MG63 (cell line): ENCODE results near the gene PKLR. TPM values are rescaled to one million over a fixed set of nuclear protein-coding genes. Genes with fewer than 3 reads are reported as not detected.
"Not testable (repeated sequence)": the region's sequence is repeated elsewhere in the genome, so short reads cannot be mapped to it uniquely, and the experiment has no call there.

Source experiments
- DNase-seq: peaks from one replicate; pipeline ENCODE4 v3.0.0-alpha.2; 2020
- H3K27me3 ChIP-seq: fragments of 250-450 bp; sonication (Bioruptor Pico); 2 replicates; pipeline ENCODE4 v1.5.1; 2020; ENCODE audit warnings: mild to moderate bottlenecking, moderate library complexity
- H3K36me3 ChIP-seq: fragments of 250-450 bp; sonication (Bioruptor Pico); 2 replicates; pipeline ENCODE4 v1.5.1; 2020; ENCODE audit warnings: mild to moderate bottlenecking, moderate library complexity
- H3K4me3 ChIP-seq: fragments of 250-450 bp; sonication (Bioruptor Pico); 2 replicates; pipeline ENCODE4 v1.5.1; 2020; ENCODE audit warnings: mild to moderate bottlenecking, moderate library complexity
- H3K9me3 ChIP-seq: fragments of 250-450 bp; sonication (Bioruptor Pico); 2 replicates; pipeline ENCODE4 v1.5.1; 2020; ENCODE audit warnings: mild to moderate bottlenecking, moderate library complexity
- total RNA-seq: library from RNA; depleted of rRNA; stranded (reverse); fragments of >200 nt; shearing (Covaris generic); gene quantifications from 2 replicates; pipeline ENCODE4 v1.2.3, GENCODE V29; 2014; ENCODE audit warnings: low replicate concordance

The PKLR gene
- total RNA-seq, 1 experiment from 2014 or later = not detected

DNA sequence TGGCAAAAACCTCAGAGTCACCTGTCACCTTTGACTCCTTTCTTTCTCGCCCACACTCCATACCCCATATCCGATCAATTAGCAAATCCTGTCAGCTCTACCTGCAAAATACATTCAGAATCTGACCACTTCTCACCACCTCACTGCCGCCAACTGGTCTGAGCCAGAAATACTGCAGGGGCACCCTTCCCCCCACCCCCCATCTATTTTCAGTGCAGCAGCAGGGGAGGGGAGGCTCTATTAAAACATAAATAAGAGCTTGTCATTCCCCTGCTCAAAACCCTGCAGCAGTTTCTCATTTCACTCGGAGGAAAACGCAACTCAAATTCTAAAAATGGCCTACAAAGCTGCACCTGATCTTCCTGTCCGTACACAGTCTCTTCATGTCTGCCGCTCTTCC lies 3.9 kb downstream of the PKLR start:
- no peak for DNase-seq
- no peak overlapping the region for H3K4me3 ChIP-seq
- no peaks in the 10 kb centered on the region for H3K36me3 ChIP-seq
- H3K9me3 ChIP-seq = no peaks in the 10 kb centered on the region
- H3K27me3 ChIP-seq = no peaks in the 10 kb centered on the region; the same call in 1 of the 2 replicates

DNA sequence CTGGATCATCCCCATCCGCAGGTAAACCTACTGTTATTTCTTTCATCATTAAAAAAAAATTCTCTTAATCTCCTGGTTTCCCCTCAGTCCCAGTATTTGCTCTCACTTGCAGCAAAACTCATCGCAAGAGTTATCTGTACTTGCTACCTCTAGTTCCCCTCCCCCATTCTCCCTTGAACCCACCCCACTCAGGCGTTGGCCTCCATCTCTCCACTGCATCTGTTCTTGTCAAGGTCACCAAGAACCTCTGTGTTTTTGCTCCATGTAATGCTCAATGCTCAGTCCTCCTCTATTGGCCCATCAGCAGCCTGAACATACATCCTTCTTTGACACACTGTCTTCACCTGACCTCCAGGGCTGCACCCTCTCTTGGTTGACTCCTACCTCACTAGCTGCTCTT lies 4.6 kb downstream of the PKLR start:
- H3K9me3 ChIP-seq = no peaks in the 10 kb centered on the region
- no peak overlapping the region for H3K4me3 ChIP-seq
- H3K36me3 ChIP-seq = no peaks in the 10 kb centered on the region
- no peak for DNase-seq
- no peaks in the 10 kb centered on the region; the same call in 1 of the 2 replicates for H3K27me3 ChIP-seq

DNA sequence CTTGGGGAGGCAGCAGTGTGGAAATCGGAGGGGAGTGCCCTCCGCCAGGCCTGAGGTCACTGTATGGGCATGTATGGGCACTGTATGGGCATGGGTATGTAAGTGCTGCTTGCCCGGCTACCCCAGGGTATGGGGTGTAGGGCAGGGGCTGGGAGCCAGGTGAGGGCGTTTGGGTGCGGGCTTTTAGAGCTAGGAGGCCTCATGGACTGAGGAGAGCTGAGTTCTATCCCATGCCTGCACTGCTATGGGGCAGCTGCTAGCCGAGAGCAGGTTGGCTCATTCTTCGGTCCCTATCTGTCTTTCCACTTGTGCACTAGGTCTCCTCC lies 5.3 kb downstream of the PKLR start:
- H3K9me3 ChIP-seq = no peaks in the 10 kb centered on the region
- H3K36me3 ChIP-seq = no peaks in the 10 kb centered on the region
- no peak overlapping the region for H3K4me3 ChIP-seq
- DNase-seq = no peak
- H3K27me3 ChIP-seq = no peaks in the 10 kb centered on the region; the same call in 1 of the 2 replicates

DNA sequence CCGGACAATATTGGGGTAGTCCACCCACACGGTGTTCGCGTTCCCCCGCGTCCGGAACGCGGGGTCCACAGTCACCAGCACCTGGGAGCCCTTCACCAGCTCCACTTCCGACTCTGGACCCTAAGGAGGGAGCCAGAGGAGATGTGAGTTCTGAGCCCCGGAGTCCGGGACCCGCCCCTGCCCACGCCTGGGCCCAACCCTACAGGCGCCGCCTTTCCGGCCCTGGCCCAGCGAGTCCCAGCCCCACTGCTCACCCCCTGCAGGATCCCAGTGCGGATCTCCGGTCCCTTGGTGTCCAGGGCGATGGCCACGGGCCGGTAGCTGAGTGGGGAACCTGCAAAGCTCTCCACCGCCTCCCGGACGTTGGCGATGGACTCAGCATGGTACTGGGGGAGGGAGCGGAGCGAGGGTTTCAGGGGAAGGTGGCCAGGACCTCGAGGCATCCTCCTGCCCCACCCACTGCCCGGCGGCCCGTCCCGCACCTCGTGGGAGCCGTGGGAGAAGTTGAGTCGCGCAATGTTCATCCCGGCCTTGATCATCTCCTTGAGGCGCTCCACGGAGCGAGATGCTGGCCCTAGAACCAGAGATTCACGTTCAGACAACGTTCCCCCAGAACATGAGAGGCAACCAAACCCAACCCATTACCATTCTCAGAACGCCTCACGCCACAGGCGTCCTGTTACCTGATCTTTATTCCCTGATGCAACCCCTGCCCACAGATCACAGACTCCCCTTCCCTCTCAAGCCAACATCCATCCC lies 5.9 kb downstream of the PKLR start:
- H3K27me3 ChIP-seq = no peaks in the 10 kb centered on the region; the same call in 1 of the 2 replicates

DNA sequence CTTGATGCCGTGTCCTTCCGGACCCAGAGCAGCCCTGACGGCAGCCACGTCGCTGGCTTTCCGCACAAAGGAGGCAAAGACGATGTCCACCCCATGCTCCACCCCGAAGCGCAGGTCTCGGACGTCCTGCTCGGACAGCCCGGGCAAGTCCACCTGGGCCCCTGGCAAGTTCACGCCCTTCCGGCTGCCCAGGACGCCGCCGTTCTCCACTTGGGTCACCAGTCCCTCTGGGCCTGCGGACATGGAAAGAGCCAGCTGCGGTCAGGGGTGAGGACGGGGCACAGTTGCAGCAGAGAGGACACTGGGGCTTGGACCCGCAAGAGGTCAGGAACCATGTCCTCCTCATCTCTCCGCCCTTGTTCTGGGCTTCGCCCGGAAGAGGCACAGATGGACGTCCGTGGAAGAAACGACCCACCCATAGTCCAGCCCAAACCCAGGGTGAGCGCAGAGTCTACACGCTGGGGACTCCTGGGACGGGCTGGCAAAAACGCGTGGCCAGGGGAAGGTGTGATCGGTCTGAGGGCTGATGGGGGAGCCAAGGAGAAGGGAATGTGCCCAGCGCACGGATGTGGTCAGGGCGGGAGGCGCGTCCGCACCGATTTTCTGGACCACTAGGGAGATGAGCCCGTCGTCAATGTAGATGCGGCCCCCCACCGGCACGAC lies 6.6 kb downstream of the PKLR start:
- Histone ChIP-seq H3K9me3 (no peaks in the 10 kb centered on the region), H3K36me3 (no peaks in the 10 kb centered on the region), H3K27me3 (no peaks in the 10 kb centered on the region; the same call in 1 of the 2 replicates), H3K4me3 (no peak overlapping the region)
- no peak for DNase-seq

More for the DNA sequence above, 5.9 kb downstream of the PKLR start:
- DNase-seq = no peak
- Histone ChIP-seq H3K9me3 (no peaks in the 10 kb centered on the region), H3K4me3 (no peak overlapping the region), H3K36me3 (no peaks in the 10 kb centered on the region)

DNA sequence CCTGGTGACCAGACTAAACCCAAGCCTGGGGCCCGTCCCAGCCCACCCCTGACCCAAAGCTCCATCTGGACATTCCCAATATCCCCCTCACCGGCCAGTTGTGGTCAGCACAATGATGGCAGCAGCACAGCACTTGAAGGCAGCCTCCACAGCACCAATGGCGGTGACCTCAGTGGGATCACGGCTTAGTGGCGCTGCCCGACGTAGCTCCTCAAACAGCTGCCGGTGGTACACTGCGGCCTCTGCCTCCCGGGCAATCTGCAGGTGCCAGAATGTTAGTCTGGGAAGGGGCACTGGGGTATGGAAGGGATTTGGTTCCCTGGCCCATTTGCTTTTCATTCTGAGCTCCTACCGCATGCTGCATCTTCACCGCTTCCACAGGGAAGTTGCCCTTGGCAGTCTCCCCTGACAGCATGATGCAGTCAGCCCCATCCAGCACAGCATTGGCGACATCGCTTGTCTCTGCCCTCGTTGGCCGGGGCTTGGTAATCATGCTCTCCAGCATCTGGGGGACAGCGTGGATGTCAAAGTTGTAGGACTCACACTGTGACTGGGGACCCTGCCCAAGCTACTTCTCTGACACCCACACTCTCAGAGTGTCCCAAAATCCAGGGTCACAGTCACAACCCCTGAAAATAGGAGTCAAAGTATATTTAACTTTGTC lies 8.0 kb downstream of the PKLR start:
- no peaks in the 10 kb centered on the region; the same call in 1 of the 2 replicates for H3K27me3 ChIP-seq

DNA sequence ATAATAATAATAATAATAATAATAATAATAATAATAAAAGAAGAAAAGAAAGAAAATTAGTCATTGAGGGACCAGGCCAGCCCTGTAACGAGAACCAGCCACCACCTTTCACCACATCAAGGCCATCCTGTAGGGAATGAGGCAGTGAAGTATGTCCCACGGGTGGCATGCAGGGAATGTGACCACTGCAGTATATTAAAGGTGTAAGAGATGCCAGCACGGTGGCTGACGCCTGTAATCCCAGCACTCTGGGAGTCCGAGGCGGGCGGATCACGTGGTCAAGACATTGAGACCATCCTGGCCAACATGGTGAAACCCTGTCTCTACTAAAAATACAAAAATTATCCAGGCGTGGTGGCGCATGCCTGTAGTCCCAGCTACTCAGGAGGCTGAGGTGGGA lies 10.2 kb downstream of the PKLR start:
- not testable (repeated sequence) for H3K4me3 ChIP-seq, H3K9me3 ChIP-seq, H3K27me3 ChIP-seq, H3K36me3 ChIP-seq, DNase-seq

More for the DNA sequence above, 8.0 kb downstream of the PKLR start:
- Histone ChIP-seq H3K36me3 (no peaks in the 10 kb centered on the region), H3K4me3 (no peak overlapping the region), H3K9me3 (no peaks in the 10 kb centered on the region)
- DNase-seq = no peak

DNA sequence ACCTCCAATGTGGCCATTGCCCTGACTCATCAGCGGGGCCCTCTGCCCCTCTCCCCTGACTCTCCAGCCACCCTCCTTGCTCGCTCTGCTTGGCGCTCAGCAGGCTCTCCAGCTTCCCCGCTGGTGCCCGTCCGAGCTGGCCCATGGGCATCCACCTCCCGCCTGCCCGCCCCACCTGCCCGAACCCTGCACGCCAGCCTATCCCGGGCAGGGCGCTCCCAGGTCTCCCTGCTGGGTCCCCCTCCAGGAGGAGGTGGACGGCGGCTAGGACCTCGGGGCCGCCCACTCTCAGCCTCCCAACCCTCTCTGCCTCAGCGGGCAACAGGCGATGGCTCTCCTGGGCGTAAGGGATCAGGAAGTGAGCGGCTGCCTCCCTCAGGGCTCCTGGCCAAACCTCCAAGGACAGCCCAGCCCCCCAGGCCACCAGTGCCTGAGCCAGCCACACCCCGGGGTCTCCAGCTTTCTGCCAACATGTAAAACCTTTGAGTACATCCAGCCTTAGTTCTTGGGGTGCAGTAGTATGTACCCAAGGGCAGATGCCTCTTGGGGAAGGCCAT lies 13.2 kb downstream of the PKLR start:
- Histone ChIP-seq H3K9me3 (no peaks in the 10 kb centered on the region), H3K4me3 (no peak overlapping the region), H3K36me3 (no peaks in the 10 kb centered on the region), H3K27me3 (no peaks in the 10 kb centered on the region)
- no peak for DNase-seq

DNA sequence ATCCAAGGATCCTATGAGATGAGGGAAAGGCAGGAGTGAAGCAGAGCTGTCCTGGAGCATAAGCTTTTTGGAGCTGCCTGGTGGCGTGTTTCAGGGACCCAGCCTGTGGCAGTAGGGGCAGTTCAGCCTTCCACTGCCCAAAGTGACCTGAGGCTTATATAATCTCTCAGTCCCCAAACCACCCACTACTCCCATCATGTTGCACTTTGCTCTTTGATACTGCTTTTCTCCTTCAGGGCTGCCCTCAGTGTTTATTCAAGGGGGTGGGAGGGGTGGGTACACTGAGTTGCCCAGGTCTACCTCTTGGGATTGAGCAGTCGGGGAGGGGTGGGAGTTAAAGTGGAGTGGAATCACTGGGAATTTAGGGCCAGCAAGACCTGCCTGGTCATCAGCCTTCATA lies 14.7 kb downstream of the PKLR start:
- DNase-seq = no peak
- no peaks in the 10 kb centered on the region for H3K36me3 ChIP-seq
- no peaks in the 10 kb centered on the region for H3K27me3 ChIP-seq
- H3K4me3 ChIP-seq = no peak overlapping the region
- no peaks in the 10 kb centered on the region for H3K9me3 ChIP-seq

DNA sequence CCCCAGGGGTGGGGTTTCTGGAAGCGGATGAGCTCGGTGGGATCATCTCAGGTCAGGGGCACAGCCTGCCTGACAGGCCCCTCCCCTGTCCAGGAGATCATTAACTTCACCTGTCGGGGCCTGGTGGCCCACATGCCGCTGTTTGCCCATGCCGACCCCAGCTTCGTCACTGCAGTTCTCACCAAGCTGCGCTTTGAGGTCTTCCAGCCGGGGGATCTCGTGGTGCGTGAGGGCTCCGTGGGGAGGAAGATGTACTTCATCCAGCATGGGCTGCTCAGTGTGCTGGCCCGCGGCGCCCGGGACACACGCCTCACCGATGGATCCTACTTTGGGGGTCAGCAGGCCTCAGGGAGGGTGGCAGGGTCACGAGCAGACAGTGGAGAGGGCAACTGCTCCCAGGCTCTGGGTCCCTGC lies 15.6 kb downstream of the PKLR start:
- no peak for DNase-seq
- no peak overlapping the region for H3K4me3 ChIP-seq
- no peaks in the 10 kb centered on the region for H3K9me3 ChIP-seq
- H3K27me3 ChIP-seq = no peaks in the 10 kb centered on the region
- H3K36me3 ChIP-seq = no peaks in the 10 kb centered on the region

DNA sequence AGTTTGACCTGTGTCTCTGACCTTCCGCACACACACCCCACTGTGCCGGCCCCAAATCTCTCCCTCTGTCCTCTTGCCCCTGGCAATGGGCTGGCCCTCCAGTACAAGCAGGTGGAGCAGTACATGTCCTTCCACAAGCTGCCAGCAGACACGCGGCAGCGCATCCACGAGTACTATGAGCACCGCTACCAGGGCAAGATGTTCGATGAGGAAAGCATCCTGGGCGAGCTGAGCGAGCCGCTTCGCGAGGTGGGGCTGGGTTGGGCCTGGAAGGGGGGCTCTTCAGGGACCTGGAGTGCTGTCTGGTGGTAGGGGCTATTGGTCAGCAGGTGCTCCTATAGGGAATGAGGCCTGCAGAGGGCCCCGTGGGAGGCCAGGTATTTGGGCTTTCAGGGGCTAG lies 16.2 kb downstream of the PKLR start:
- DNase-seq = no peak
- H3K27me3 ChIP-seq = no peaks in the 10 kb centered on the region
- no peaks in the 10 kb centered on the region for H3K36me3 ChIP-seq
- H3K4me3 ChIP-seq = no peak overlapping the region
- H3K9me3 ChIP-seq = no peaks in the 10 kb centered on the region

DNA sequence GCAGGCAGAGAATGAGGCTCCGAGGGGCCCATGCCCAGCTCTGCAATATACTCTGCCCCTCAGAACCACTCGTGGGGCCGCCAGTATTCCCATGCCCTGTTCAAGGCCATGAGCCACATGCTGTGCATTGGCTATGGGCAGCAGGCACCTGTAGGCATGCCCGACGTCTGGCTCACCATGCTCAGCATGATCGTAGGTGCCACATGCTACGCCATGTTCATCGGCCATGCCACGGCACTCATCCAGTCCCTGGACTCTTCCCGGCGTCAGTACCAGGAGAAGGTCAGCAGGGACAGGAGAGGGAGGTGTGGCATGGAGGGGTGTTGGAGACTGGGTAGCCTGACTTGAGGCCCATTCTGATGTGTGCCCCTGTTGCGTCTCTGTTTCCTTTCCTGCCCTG lies 16.8 kb downstream of the PKLR start:
- H3K9me3 ChIP-seq = no peaks in the 10 kb centered on the region
- no peak overlapping the region for H3K4me3 ChIP-seq
- no peak for DNase-seq
- no peaks in the 10 kb centered on the region for H3K36me3 ChIP-seq
- H3K27me3 ChIP-seq = no peaks in the 10 kb centered on the region

DNA sequence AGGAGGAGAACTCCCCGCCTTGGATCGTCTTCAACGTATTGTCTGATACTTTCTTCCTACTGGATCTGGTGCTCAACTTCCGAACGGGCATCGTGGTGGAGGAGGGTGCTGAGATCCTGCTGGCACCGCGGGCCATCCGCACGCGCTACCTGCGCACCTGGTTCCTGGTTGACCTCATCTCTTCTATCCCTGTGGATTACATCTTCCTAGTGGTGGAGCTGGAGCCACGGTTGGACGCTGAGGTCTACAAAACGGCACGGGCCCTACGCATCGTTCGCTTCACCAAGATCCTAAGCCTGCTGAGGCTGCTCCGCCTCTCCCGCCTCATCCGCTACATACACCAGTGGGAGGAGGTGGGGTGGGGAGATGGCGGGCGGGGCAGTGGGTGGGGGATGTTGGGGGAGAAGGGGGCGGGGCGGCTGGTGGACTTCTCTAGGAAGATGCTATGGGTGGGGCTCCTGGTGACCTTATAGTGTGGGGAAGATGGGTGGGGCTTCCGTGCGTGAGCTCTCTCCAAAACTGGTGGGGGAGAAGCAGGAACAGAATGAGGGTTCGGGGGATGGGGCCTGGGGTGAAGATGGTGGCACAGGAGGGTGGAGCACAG lies 18.6 kb downstream of the PKLR start:
- Histone ChIP-seq H3K27me3 (no peaks in the 10 kb centered on the region), H3K36me3 (no peaks in the 10 kb centered on the region), H3K9me3 (no peaks in the 10 kb centered on the region), H3K4me3 (no peak overlapping the region)
- DNase-seq = no peak

DNA sequence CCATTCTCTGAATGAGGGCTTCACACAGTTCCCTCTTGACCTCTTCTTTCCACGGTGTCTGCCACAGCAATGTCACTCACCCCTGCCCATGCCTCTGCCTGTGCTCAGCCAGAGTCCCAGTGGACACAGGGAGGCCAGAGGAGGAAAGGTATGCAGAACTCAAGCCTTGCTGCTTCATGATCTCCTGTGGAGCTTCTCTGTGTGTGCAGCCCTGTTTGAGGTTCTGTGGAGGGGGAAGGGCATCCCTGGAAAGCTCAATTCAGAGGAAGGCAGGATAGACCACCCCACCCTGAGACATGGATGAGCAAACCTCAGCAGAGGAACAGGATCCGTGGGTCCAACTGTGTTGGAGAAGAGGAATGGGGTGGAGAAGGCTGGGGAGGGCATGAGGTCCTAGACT lies 22.0 kb downstream of the PKLR start:
- Histone ChIP-seq H3K27me3 (no peaks in the 10 kb centered on the region), H3K9me3 (no peaks in the 10 kb centered on the region), H3K4me3 (no peak overlapping the region), H3K36me3 (no peaks in the 10 kb centered on the region)
- DNase-seq = no peak

DNA sequence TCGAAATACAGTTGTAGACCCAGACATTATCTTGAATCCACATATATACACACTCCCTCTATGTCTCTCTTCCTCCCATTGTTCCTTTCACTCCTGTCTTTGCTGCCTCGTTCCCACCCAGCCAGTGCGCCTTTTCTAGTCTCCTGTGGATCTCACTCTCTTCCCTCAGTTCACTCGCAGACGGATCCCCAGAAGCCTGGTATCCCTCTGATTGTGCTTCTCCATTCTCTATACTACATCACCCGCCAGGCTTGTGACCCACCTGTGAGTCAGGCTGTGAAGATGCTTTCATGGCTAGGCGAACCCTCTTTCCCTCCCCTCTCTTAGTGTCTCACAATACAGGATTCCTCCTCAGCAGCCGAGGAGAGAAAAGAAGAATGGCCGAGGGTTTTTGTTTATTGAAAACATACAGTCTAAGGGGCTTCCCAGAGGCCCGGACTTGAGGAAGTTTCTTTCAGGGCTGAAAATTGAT lies 22.5 kb downstream of the PKLR start:
- H3K9me3 ChIP-seq = no peaks in the 10 kb centered on the region
- H3K36me3 ChIP-seq = no peaks in the 10 kb centered on the region
- no peak for DNase-seq
- H3K27me3 ChIP-seq = no peaks in the 10 kb centered on the region
- H3K4me3 ChIP-seq = no peak overlapping the region

DNA sequence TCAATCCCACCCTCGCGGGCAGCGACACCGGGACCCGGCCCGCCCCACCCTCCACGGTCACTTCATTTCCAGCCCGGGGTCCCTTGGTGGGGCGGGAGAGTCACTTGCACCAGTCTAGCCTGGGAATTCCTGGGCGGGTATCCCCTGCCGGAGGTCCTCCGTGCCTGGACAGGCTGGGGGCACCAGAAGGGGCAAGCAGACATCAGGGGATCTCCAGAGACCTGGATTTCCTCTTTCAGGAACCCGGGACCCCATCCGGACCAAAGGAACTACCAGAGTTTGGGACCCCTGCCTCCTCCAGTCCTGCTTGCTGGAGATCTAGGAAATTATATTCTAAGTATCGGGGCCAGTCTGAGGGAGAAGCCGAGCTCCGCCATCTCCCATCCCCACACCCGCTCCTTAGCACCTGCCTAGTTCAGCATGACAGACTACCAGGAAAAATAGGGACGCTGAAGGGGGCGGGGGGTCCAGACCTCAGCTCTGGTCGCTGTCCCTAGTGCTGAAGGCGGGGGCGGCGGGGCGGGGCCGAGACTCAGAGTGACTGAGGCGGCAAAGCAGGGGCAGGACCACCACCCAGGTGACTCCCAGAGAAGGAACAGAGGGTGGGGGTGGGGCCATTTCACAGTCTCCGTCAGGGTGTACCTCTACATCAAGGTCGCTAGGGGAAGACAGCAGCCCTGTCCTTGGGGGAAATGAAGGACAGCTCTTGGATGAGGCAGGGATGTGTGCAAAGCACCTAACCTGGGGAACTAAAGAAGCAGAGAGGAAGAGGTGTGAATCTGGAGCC lies 23.1 kb downstream of the PKLR start:
- peak; percentile 50 for DNase-seq
- no peaks in the 10 kb centered on the region for H3K36me3 ChIP-seq
- H3K9me3 ChIP-seq = no peaks in the 10 kb centered on the region
- peak overlapping the region; percentile 66 for H3K4me3 ChIP-seq
- no peaks in the 10 kb centered on the region for H3K27me3 ChIP-seq
